Measurements from ENCODE around the gene DMRT1.

The DMRT1 gene

DNA sequence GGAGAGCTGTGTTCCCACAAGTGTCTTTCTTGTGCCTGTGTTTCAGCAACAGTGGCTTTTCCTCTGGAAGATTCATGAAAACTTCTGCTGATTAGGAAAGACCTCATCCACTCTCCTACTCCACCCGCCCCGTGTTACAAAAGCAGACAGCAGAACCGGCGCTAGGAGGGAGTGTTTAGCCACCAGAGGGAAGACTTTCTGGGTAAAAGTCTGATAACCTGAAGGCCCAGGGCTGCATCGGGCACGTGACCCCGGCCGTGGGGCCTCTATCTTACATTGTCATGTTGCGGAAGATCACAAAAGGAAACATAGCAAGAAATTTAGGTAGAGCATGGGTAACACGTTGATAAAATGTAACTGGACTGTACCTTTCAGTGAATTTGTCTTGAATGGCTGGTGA lies 176.6 kb downstream of the DMRT1 start:
- TF ChIP-seq PPARA (CRISPR knock-in tag; IDR thresholded peaks at IDR 0.05; ENCODE audit: borderline replicate concordance), result no peak
- TF ChIP-seq GLIS3 (CRISPR knock-in tag; IDR thresholded peaks at IDR 0.05), result no peak
- TF ChIP-seq, protein P1, sequence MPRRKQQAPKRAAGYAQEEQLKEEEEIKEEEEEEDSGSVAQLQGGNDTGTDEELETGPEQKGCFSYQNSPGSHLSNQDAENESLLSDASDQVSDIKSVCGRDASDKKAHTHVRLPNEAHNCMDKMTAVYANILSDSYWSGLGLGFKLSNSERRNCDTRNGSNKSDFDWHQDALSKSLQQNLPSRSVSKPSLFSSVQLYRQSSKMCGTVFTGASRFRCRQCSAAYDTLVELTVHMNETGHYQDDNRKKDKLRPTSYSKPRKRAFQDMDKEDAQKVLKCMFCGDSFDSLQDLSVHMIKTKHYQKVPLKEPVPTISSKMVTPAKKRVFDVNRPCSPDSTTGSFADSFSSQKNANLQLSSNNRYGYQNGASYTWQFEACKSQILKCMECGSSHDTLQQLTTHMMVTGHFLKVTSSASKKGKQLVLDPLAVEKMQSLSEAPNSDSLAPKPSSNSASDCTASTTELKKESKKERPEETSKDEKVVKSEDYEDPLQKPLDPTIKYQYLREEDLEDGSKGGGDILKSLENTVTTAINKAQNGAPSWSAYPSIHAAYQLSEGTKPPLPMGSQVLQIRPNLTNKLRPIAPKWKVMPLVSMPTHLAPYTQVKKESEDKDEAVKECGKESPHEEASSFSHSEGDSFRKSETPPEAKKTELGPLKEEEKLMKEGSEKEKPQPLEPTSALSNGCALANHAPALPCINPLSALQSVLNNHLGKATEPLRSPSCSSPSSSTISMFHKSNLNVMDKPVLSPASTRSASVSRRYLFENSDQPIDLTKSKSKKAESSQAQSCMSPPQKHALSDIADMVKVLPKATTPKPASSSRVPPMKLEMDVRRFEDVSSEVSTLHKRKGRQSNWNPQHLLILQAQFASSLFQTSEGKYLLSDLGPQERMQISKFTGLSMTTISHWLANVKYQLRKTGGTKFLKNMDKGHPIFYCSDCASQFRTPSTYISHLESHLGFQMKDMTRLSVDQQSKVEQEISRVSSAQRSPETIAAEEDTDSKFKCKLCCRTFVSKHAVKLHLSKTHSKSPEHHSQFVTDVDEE (CRISPR knock-in tag; IDR thresholded peaks at IDR 0.05), result no peak
- TF ChIP-seq RARB (CRISPR knock-in tag; IDR thresholded peaks at IDR 0.05), result no peak
- no peak for TF ChIP-seq TCF4 (CRISPR knock-in tag; IDR thresholded peaks at IDR 0.05; ENCODE audit: borderline replicate concordance)
- TF ChIP-seq, protein P2, sequence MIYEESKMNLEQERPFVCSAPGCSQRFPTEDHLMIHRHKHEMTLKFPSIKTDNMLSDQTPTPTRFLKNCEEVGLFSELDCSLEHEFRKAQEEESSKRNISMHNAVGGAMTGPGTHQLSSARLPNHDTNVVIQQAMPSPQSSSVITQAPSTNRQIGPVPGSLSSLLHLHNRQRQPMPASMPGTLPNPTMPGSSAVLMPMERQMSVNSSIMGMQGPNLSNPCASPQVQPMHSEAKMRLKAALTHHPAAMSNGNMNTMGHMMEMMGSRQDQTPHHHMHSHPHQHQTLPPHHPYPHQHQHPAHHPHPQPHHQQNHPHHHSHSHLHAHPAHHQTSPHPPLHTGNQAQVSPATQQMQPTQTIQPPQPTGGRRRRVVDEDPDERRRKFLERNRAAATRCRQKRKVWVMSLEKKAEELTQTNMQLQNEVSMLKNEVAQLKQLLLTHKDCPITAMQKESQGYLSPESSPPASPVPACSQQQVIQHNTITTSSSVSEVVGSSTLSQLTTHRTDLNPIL (CRISPR knock-in tag; IDR thresholded peaks at IDR 0.05; ENCODE audit: low read depth), result no peak
- no peak for TF ChIP-seq ZNF8 (CRISPR knock-in tag; IDR thresholded peaks at IDR 0.05)
- TF ChIP-seq OSR1 (CRISPR knock-in tag; IDR thresholded peaks at IDR 0.05), result no peak
- TF ChIP-seq ZFP30 (CRISPR knock-in tag; IDR thresholded peaks at IDR 0.05), result no peak
- TF ChIP-seq ESRRG (CRISPR knock-in tag; IDR thresholded peaks at IDR 0.05), result no peak
- no peak for TF ChIP-seq ARNTL (CRISPR knock-in tag; IDR thresholded peaks at IDR 0.05; ENCODE audit: borderline replicate concordance, low read depth)
- peak; percentile 59; the same call in 2 of the 3 replicates for ATAC-seq
